Measurements from ENCODE around the gene COA1.
"Not testable (repeated sequence)": the region's sequence is repeated elsewhere in the genome, so short reads cannot be mapped to it uniquely, and the experiment has no call there.

COA1 gene

GRCh38 chr7:43649755-43650274, 79.5 kb downstream of the COA1 start:
- no peak for DNase-seq

GRCh38 chr7:43648473-43649406, 80.6 kb downstream of the COA1 start:
- no peak for DNase-seq

- peak; percentile 82 for DNase-seq
Measured at GRCh38 chr7:43647673-43648472, 81.5 kb downstream of the COA1 start.

- no peak for DNase-seq
Measured at GRCh38 chr7:43647339-43647672, 82.0 kb downstream of the COA1 start.

- peak; percentile 66 for DNase-seq
Measured at GRCh38 chr7:43646603-43647338, 82.6 kb downstream of the COA1 start.

- DNase-seq = no peak
Measured at GRCh38 chr7:43645699-43646226, 83.6 kb downstream of the COA1 start.

GRCh38 chr7:43643846-43644245, 85.5 kb downstream of the COA1 start:
- DNase-seq = no peak

- no peak for DNase-seq
Measured at GRCh38 chr7:43642897-43643630, 86.3 kb downstream of the COA1 start.

- no peak for DNase-seq
Measured at GRCh38 chr7:43640679-43641078, 88.6 kb downstream of the COA1 start.

GRCh38 chr7:43639858-43640491, 89.3 kb downstream of the COA1 start:
- DNase-seq = no peak

GRCh38 chr7:43637114-43637806, 92.1 kb downstream of the COA1 start:
- DNase-seq = no peak

GRCh38 chr7:43636093-43636492, 93.2 kb downstream of the COA1 start:
- DNase-seq = no peak

GRCh38 chr7:43634384-43634783, 94.9 kb downstream of the COA1 start:
- no peak for DNase-seq

GRCh38 chr7:43632746-43633145, 96.6 kb downstream of the COA1 start:
- DNase-seq = no peak

- DNase-seq = no peak
Measured at GRCh38 chr7:43631559-43631958, 97.8 kb downstream of the COA1 start.

GRCh38 chr7:43630482-43630881, 98.8 kb downstream of the COA1 start:
- DNase-seq = no peak

- no peak for DNase-seq
Measured at GRCh38 chr7:43629857-43630256, 99.5 kb downstream of the COA1 start.

GRCh38 chr7:43628431-43628830, 100.9 kb downstream of the COA1 start:
- no peak for DNase-seq

- DNase-seq = not testable (repeated sequence)
Measured at GRCh38 chr7:43627798-43628197, 101.5 kb downstream of the COA1 start.

GRCh38 chr7:43626695-43627094, 102.6 kb downstream of the COA1 start:
- DNase-seq = no peak

GRCh38 chr7:43625980-43626379, 103.3 kb downstream of the COA1 start:
- no peak for DNase-seq

Measured in NCI-H2171 treated with DMSO at 0.1 percent for 48 hours (cell line).